CD14-positive monocyte (primary cell): Measurements from ENCODE around the gene FGF19. TPM values are rescaled to one million over a fixed set of nuclear protein-coding genes. Genes with fewer than 3 reads are reported as not detected.

Source experiments
- DNase-seq, 3 donors: peaks; one replicate each; pipeline ENCODE4 v3.0.0-alpha.2; 2011 to 2022
- H2AFZ ChIP-seq: 2 replicates; pipeline ENCODE4 v1.6.0; 2012; ENCODE audit warnings: mild to moderate bottlenecking, low read depth, low read length, inconsistent platforms; ENCODE audit not compliant: insufficient read depth, poor library complexity, severe bottlenecking
- H3K27ac ChIP-seq, 2 donors: 1 replicate in 1 of 2; 2 replicates in 1 of 2; pipeline ENCODE4 v1.5.1; 2012 to 2013; ENCODE audit warnings: low read length in 2 of 2, control low read depth in 1 of 2, inconsistent platforms in 1 of 2, low read depth in 1 of 2, mild to moderate bottlenecking in 1 of 2
- H3K27me3 ChIP-seq, 2 donors: one replicate each; pipeline versions ENCODE4 v1.6.0 to v1.6.1; 2011 to 2013; ENCODE audit warnings: low read length in 2 of 2; ENCODE audit not compliant: control insufficient read depth in 2 of 2, insufficient read depth in 2 of 2
- H3K36me3 ChIP-seq, 2 donors: replicated peaks in 1 of 2; 1 replicate in 1 of 2; 2 replicates in 1 of 2; pipeline versions ENCODE4 v1.5.1 to v1.6.1; 2012 to 2013; ENCODE audit warnings: low read length in 2 of 2, control low read depth in 1 of 2, inconsistent platforms in 1 of 2, mild to moderate bottlenecking in 1 of 2; ENCODE audit not compliant: insufficient read depth in 2 of 2, control insufficient read depth in 1 of 2
- H3K4me1 ChIP-seq, 2 donors: 1 replicate in 1 of 2; 2 replicates in 1 of 2; pipeline versions ENCODE4 v1.5.1 to v1.6.1; 2012 to 2013; ENCODE audit warnings: low read length in 2 of 2, control low read depth in 1 of 2, inconsistent platforms in 1 of 2, mild to moderate bottlenecking in 1 of 2, moderate library complexity in 1 of 2; ENCODE audit not compliant: insufficient read depth in 2 of 2, control insufficient read depth in 1 of 2
- H3K4me2 ChIP-seq: replicated peaks from 2 replicates; pipeline ENCODE3; 2012; ENCODE audit warnings: low read length, moderate library complexity, mild to moderate bottlenecking; ENCODE audit not compliant: poor library complexity, severe bottlenecking; ENCODE audit errors: extremely low read depth
- H3K4me3 ChIP-seq, 3 experiments: fragments of 200-600 bp in 1 of 3; sonication (generic) in 1 of 3; replicated peaks in 1 of 3; 1 replicate in 2 of 3; 2 replicates in 1 of 3; pipeline ENCODE4 v1.5.1; 2011 to 2013; ENCODE audit warnings: low read length in 3 of 3, mild to moderate bottlenecking in 3 of 3, control low read depth in 2 of 3, low read depth in 2 of 3, inconsistent platforms in 1 of 3, moderate library complexity in 1 of 3
- H3K79me2 ChIP-seq: 2 replicates; pipeline ENCODE4 v1.6.0; 2012; ENCODE audit warnings: mild to moderate bottlenecking, control low read depth, inconsistent platforms, low read length, moderate library complexity; ENCODE audit not compliant: insufficient read depth
- H3K9ac ChIP-seq: 2 replicates; pipeline ENCODE4 v1.6.0; 2017; ENCODE audit warnings: low read length, mild to moderate bottlenecking; ENCODE audit not compliant: insufficient read depth, poor library complexity, severe bottlenecking
- H3K9me3 ChIP-seq, 2 donors: replicated peaks in 1 of 2; 1 replicate in 1 of 2; 2 replicates in 1 of 2; pipeline versions ENCODE4 v1.5.1 to v1.6.1; 2012 to 2013; ENCODE audit warnings: low read length in 2 of 2, control low read depth in 1 of 2; ENCODE audit not compliant: control insufficient read depth in 1 of 2, insufficient read depth in 1 of 2
- H4K20me1 ChIP-seq: 2 replicates; pipeline ENCODE4 v1.6.0; 2012; ENCODE audit warnings: mild to moderate bottlenecking, low read length, control low read depth, moderate library complexity; ENCODE audit not compliant: insufficient read depth
- H3K27ac Mint-ChIP-seq, 7 donors: one replicate each; pipeline ENCODE4 v1.8.0; 2020; ENCODE audit warnings: mild to moderate bottlenecking in 7 of 7, mixed read lengths in 7 of 7, moderate library complexity in 6 of 7, inconsistent platforms in 2 of 7
- H3K27me3 Mint-ChIP-seq, 3 donors: one replicate each; pipeline ENCODE4 v1.8.0; 2021 to 2022; ENCODE audit warnings: low read depth in 3 of 3, mild to moderate bottlenecking in 3 of 3, mixed read lengths in 3 of 3, moderate library complexity in 3 of 3, inconsistent platforms in 1 of 3
- H3K36me3 Mint-ChIP-seq, 2 donors: one replicate each; pipeline ENCODE4 v1.8.0; 2020; ENCODE audit warnings: mixed read lengths in 2 of 2, inconsistent platforms in 1 of 2, mild to moderate bottlenecking in 1 of 2
- H3K4me1 Mint-ChIP-seq: one replicate; pipeline ENCODE4 v1.8.0; 2020; ENCODE audit warnings: mild to moderate bottlenecking, mixed read lengths
- H3K4me3 Mint-ChIP-seq, 2 donors: one replicate each; pipeline ENCODE4 v1.8.0; 2020; ENCODE audit warnings: mild to moderate bottlenecking in 2 of 2, mixed read lengths in 2 of 2, moderate library complexity in 1 of 2
- H3K9me3 Mint-ChIP-seq, 7 donors: one replicate each; pipeline ENCODE4 v1.8.0; 2020 to 2022; ENCODE audit warnings: mixed read lengths in 7 of 7, mild to moderate bottlenecking in 6 of 7, moderate library complexity in 6 of 7, inconsistent platforms in 2 of 7
- WGBS: methylation state at CpG from one replicate; pipeline ENCODE4 v1.1.5; 2013; ENCODE audit warnings: missing lambda C conversion rate; ENCODE audit not compliant: insufficient coverage; 5-methylcytosine and 5-hydroxymethylcytosine counted together
- intact Hi-C, 2 donors: fragments of 100-400 bp; cut with micrococcal nuclease; formaldehyde crosslinking; loops; one replicate each; pipeline versions ENCODE4 v1.15.0 to v1.15.1; 2023
- polyA plus RNA-seq, 3 donors: library from polyadenylated mRNA; depleted of rRNA in 1 of 3; unstranded in 2 of 3; stranded (reverse) in 1 of 3; fragments of 300-500 nt in 2 of 3; fragments of >200 nt in 1 of 3; fragmentation: Illumina TruSeq in 2 of 3; gene quantifications; 1 replicate in 2 of 3; 2 replicates in 1 of 3; pipeline ENCODE4 v1.2.3, GENCODE V29; 2012 to 2021
- TF ChIP-seq, protein P1 (sequence below): fragments of 200-600 bp; IDR thresholded peaks from one replicate; pipeline ENCODE4 v1.8.0; 2022; ENCODE audit warnings: antibody characterized with exemption, mild to moderate bottlenecking

The FGF19 gene
- polyA plus RNA-seq, 3 donors, result not detected

DNA sequence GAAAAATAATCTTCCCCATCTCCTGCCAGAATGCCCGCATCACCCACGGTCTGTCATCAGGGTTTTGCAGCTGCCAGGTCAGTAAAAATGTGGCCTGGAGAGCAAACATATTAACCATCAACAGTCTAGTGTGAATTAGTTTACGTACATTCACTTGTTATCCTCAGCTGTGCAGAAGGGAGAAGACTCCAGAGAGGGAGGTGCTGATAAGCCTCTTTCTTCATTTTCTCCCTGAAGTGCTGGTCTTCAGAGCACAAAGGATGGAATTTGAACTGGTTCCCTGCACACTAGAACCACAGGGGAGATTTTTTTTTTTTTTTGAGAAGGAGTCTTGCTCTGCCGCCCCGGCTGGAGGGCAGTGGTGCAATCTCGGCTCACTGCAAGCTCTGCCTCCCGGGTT lies 8.2 kb downstream of the FGF19 start:
- TF ChIP-seq, protein P1, sequence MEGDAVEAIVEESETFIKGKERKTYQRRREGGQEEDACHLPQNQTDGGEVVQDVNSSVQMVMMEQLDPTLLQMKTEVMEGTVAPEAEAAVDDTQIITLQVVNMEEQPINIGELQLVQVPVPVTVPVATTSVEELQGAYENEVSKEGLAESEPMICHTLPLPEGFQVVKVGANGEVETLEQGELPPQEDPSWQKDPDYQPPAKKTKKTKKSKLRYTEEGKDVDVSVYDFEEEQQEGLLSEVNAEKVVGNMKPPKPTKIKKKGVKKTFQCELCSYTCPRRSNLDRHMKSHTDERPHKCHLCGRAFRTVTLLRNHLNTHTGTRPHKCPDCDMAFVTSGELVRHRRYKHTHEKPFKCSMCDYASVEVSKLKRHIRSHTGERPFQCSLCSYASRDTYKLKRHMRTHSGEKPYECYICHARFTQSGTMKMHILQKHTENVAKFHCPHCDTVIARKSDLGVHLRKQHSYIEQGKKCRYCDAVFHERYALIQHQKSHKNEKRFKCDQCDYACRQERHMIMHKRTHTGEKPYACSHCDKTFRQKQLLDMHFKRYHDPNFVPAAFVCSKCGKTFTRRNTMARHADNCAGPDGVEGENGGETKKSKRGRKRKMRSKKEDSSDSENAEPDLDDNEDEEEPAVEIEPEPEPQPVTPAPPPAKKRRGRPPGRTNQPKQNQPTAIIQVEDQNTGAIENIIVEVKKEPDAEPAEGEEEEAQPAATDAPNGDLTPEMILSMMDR, result no peak
- Mint-ChIP-seq H3K36me3 (no peaks in the 10 kb centered on the region), H3K4me3 (no peak overlapping the region), H3K4me1 (no peaks in the 10 kb centered on the region), H3K9me3 (peaks cover 4 to 16% (median 8%) of the 10 kb centered on the region in 7 donors), H3K27ac (no peak overlapping the region), H3K27me3 (peaks cover 8 to 50% (median 25%) of the 10 kb centered on the region in 3 donors)
- no peak overlapping the region for H3K4me2 ChIP-seq
- H3K9ac ChIP-seq, result no peak overlapping the region
- H3K36me3 ChIP-seq, result no peaks in the 10 kb centered on the region
- H3K4me1 ChIP-seq, result no peaks in the 10 kb centered on the region
- no peak overlapping the region for H2AFZ ChIP-seq
- H3K27ac ChIP-seq, result no peak overlapping the region
- intact Hi-C loops, result no loop called here
- H4K20me1 ChIP-seq, result no peaks in the 10 kb centered on the region
- peaks cover 4 to 13% of the 10 kb centered on the region in 2 donors for H3K27me3 ChIP-seq
- H3K9me3 ChIP-seq, result no peaks in the 10 kb centered on the region
- DNase-seq, result no peak
- no peak overlapping the region for H3K4me3 ChIP-seq
- no CpG with 5 or more reads among the region's 7 CpGs for WGBS
- no peaks in the 10 kb centered on the region for H3K79me2 ChIP-seq

DNA sequence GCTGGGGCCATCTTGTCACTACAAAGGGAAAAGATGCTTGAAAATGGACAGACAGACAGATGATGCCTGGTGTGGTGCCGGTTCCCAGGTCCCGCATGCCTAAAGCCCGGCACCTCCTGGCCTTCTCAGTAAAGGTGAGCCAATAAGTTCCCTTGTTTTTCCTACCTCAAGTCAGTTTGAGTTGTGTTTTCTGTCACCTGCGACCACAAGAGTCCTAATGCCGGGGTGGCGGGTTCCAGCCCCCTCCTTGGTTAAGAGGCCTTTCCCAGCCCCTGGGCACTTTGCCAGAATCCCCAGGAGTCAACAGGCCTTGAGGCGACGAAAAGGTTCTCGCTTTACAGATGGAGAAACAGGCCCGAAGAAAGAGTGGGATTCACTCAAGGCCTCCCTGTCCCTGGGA lies 9.0 kb downstream of the FGF19 start:
- Histone ChIP-seq H3K4me3 (no peak overlapping the region), H3K36me3 (no peaks in the 10 kb centered on the region), H3K9ac (no peak overlapping the region), H3K4me1 (no peaks in the 10 kb centered on the region), H3K4me2 (no peak overlapping the region), H3K27ac (no peak overlapping the region), H3K27me3 (peaks cover 0 to 8% of the 10 kb centered on the region in 2 donors), H4K20me1 (no peaks in the 10 kb centered on the region), H2AFZ (no peak overlapping the region), H3K9me3 (no peaks in the 10 kb centered on the region), H3K79me2 (no peaks in the 10 kb centered on the region)
- Mint-ChIP-seq H3K4me3 (no peak overlapping the region), H3K9me3 (peaks cover 4 to 16% (median 8%) of the 10 kb centered on the region in 7 donors), H3K27me3 (peaks cover 7 to 51% (median 20%) of the 10 kb centered on the region in 3 donors), H3K4me1 (no peaks in the 10 kb centered on the region), H3K27ac (no peak overlapping the region), H3K36me3 (no peaks in the 10 kb centered on the region)
- TF ChIP-seq, protein P1, result no peak
- 86% methylated on average over 9 of the region's 10 CpGs for WGBS
- DNase-seq, result no peak
- intact Hi-C loops, result no loop called here
